Measurements from ENCODE around the gene ADAMTSL2. TPM values are rescaled to one million over a fixed set of nuclear protein-coding genes. Genes with fewer than 3 reads are reported as not detected.

ADAMTSL2 gene
- total and polyA plus RNA-seq, 8 donors = 1.3 to 20.6 (median 2.6) TPM; not detected in 2

DNA sequence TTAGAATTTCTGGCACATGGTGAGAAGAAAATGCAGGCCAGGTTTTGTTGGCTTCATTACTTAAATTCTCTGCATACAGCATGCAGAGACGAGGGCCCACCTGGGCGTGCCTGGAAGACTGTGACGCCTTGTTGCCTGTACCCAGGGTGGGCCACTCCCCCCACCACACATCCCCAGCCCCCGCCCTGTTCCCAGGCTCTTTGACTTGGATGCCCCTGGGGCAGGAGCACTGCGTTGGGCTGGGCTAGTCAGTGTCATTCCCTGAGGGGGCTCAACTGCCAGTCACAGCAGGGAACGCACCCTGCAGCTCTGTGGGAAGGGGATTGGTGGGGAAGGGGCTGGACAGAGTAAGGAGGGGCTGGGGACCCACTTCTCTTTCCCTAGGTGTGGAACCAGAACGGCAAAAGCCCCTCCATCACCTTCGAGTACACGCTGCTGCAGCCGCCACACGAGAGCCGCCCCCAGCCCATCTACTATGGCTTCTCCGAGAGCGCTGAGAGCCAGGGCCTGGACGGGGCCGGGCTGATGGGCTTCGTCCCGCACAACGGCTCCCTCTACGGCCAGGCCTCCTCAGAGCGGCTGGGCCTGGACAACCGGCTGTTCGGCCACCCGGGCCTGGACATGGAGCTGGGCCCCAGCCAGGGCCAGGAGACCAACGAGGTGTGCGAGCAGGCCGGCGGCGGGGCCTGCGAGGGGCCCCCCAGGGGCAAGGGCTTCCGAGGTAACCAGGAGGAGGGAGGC lies 19.6 kb downstream of the ADAMTSL2 start:
- H3K9me3 ChIP-seq = no peaks in the 10 kb centered on the region

DNA sequence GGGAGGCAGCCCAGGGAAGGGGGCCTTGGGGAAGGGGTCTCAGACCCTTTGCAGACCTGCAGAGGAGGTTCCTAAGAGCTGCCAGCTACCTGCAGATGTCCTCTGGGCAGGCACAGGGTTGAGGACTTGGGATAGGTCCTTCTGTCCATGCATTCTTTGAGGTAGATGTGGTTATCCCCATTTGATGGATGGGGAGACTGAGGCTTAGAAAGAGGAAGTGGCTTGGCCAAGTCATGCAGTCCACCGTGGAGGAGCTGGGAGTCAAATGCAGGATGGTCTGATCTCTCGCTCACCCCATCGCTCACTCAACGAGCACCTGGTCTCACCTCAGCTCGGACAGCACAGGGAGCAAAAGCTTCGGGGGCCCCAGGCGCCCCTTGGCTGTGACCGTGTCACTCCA lies 20.2 kb downstream of the ADAMTSL2 start:
- peaks cover 0 to 18% (median 0%) of the 10 kb centered on the region in 4 donors for H3K36me3 ChIP-seq
- TF ChIP-seq EP300 (IDR thresholded peaks at IDR 0.05) = no peak
- TF ChIP-seq, protein P1, sequence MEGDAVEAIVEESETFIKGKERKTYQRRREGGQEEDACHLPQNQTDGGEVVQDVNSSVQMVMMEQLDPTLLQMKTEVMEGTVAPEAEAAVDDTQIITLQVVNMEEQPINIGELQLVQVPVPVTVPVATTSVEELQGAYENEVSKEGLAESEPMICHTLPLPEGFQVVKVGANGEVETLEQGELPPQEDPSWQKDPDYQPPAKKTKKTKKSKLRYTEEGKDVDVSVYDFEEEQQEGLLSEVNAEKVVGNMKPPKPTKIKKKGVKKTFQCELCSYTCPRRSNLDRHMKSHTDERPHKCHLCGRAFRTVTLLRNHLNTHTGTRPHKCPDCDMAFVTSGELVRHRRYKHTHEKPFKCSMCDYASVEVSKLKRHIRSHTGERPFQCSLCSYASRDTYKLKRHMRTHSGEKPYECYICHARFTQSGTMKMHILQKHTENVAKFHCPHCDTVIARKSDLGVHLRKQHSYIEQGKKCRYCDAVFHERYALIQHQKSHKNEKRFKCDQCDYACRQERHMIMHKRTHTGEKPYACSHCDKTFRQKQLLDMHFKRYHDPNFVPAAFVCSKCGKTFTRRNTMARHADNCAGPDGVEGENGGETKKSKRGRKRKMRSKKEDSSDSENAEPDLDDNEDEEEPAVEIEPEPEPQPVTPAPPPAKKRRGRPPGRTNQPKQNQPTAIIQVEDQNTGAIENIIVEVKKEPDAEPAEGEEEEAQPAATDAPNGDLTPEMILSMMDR (IDR thresholded peaks at IDR 0.05) = no peak
- no peak for TF ChIP-seq POLR2A (IDR thresholded peaks at IDR 0.05)
- no peak for TF ChIP-seq POLR2AphosphoS5 (IDR thresholded peaks at IDR 0.05)
- WGBS, 5 donors = 83 to 93% (median 87%) methylated on average over 8 of the region's 8 CpGs
- DNase-seq = no peak
- no peak overlapping the region for H3K4me3 ChIP-seq
- H3K27me3 ChIP-seq = peaks cover 0 to 5% (median 0%) of the 10 kb centered on the region in 3 donors
- no peak overlapping the region for H3K27ac ChIP-seq
- intact Hi-C loops (cut with DNase I; ENCODE audit: low total_unique reads) = no loop called here
- peaks cover 4 to 21% (median 14%) of the 10 kb centered on the region in 4 donors for H3K4me1 ChIP-seq
- no peaks in the 10 kb centered on the region for H3K9me3 ChIP-seq

More for the DNA sequence above, 19.6 kb downstream of the ADAMTSL2 start:
- TF ChIP-seq POLR2AphosphoS5 (IDR thresholded peaks at IDR 0.05) = no peak
- TF ChIP-seq EP300 (IDR thresholded peaks at IDR 0.05) = no peak
- TF ChIP-seq, protein P1 (IDR thresholded peaks at IDR 0.05) = no peak
- TF ChIP-seq POLR2A (IDR thresholded peaks at IDR 0.05) = no peak
- intact Hi-C loops (cut with DNase I; ENCODE audit: low total_unique reads) = no loop called here
- DNase-seq = no peak
- WGBS, 5 donors = 78 to 90% (median 82%) methylated on average over 9 to 31 of the region's 31 CpGs
- Histone ChIP-seq H3K4me3 (no peak overlapping the region), H3K27me3 (peaks cover 0 to 5% (median 0%) of the 10 kb centered on the region in 3 donors), H3K4me1 (peaks cover 4 to 19% (median 14%) of the 10 kb centered on the region in 4 donors), H3K36me3 (peaks cover 0 to 18% (median 0%) of the 10 kb centered on the region in 4 donors), H3K27ac (no peak overlapping the region)

DNA sequence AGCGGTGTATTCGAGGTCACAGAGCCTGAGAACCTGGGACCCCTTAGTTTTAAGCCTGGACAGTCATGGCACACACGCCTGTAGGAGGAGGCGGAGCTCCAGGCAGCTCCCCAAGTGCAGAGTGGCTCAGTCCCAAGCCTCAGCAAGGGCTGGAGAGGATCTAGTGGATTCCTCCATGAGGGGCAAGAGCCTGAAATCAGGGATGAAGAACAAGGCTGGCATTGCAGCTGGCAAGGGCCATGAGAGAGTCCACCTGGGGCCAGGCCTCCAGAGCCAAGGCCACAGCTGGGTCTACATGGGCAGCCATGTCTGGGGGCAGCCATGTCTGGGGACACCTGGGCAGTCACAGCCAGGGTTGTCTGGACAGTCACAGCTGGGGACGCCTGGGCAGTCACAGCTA lies 21.9 kb downstream of the ADAMTSL2 start:
- Histone ChIP-seq H3K27ac (no peak overlapping the region), H3K27me3 (peaks cover 0 to 10% (median 0%) of the 10 kb centered on the region in 3 donors), H3K36me3 (peaks cover 0 to 10% (median 0%) of the 10 kb centered on the region in 4 donors), H3K9me3 (no peaks in the 10 kb centered on the region), H3K4me1 (peaks cover 4 to 30% (median 26%) of the 10 kb centered on the region in 4 donors), H3K4me3 (no peak overlapping the region)
- intact Hi-C loops (cut with DNase I; ENCODE audit: low total_unique reads) = no loop called here
- DNase-seq = no peak
- no peak for TF ChIP-seq POLR2A (IDR thresholded peaks at IDR 0.05)
- TF ChIP-seq, protein P1 (IDR thresholded peaks at IDR 0.05) = no peak
- no peak for TF ChIP-seq POLR2AphosphoS5 (IDR thresholded peaks at IDR 0.05)
- no peak for TF ChIP-seq EP300 (IDR thresholded peaks at IDR 0.05)
- 80 to 87% (median 82%) methylated on average over 4 to 5 of the region's 5 CpGs for WGBS, 5 donors

DNA sequence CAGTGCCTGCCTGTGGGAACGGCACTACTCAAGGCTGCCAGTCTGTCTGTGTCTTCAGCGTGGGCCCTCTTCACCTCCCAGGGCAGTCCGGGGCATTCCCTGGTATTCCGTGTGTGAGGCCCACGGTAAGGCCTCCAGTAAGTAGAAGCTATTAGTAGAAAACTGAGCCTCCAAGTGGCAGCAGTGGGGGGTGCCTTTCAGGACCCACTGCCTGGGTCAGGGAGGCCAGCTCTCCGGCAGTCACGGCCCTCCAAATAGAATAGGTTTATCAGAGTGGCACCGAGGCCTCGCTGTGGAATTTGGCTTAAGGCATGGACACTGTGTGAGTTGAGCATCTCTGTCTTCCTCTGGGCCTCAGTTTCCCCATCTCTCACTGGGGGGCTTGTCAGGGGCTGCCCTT lies 23.1 kb downstream of the ADAMTSL2 start:
- H3K27ac ChIP-seq = peak overlapping the region in 3 of 5 donors; percentile 23 to 62 (median 61)
- peaks cover 4 to 30% (median 26%) of the 10 kb centered on the region in 4 donors for H3K4me1 ChIP-seq
- peaks cover 0 to 18% (median 0%) of the 10 kb centered on the region in 3 donors for H3K27me3 ChIP-seq
- H3K9me3 ChIP-seq = no peaks in the 10 kb centered on the region
- peaks cover 0 to 8% (median 0%) of the 10 kb centered on the region in 4 donors for H3K36me3 ChIP-seq
- TF ChIP-seq, protein P1 (IDR thresholded peaks at IDR 0.05) = no peak
- TF ChIP-seq POLR2AphosphoS5 (IDR thresholded peaks at IDR 0.05) = no peak
- no peak for TF ChIP-seq POLR2A (IDR thresholded peaks at IDR 0.05)
- TF ChIP-seq EP300 (IDR thresholded peaks at IDR 0.05) = no peak
- 89 to 97% (median 94%) methylated on average over 7 to 9 of the region's 9 CpGs for WGBS, 5 donors
- DNase-seq = no peak
- intact Hi-C loops (cut with DNase I; ENCODE audit: low total_unique reads) = no loop called here
- H3K4me3 ChIP-seq = no peak overlapping the region
